Measurements from ENCODE around the gene ADI1. TPM values are rescaled to one million over a fixed set of nuclear protein-coding genes. Genes with fewer than 3 reads are reported as not detected.

The ADI1 gene
- total and polyA plus RNA-seq, 10 of the 15 experiments (the other 5 are each of a cell fraction or from before 2014, with no cell fraction given), result 4.4 to 78.7 (median 17.2) TPM

- no peak for TF ChIP-seq MLLT1 (IDR thresholded peaks at IDR 0.05)
- TF ChIP-seq, protein P1, sequence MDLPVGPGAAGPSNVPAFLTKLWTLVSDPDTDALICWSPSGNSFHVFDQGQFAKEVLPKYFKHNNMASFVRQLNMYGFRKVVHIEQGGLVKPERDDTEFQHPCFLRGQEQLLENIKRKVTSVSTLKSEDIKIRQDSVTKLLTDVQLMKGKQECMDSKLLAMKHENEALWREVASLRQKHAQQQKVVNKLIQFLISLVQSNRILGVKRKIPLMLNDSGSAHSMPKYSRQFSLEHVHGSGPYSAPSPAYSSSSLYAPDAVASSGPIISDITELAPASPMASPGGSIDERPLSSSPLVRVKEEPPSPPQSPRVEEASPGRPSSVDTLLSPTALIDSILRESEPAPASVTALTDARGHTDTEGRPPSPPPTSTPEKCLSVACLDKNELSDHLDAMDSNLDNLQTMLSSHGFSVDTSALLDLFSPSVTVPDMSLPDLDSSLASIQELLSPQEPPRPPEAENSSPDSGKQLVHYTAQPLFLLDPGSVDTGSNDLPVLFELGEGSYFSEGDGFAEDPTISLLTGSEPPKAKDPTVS (IDR thresholded peaks at IDR 0.05; ENCODE audit: low read depth, low read length), result no peak
- TF ChIP-seq, protein P2, sequence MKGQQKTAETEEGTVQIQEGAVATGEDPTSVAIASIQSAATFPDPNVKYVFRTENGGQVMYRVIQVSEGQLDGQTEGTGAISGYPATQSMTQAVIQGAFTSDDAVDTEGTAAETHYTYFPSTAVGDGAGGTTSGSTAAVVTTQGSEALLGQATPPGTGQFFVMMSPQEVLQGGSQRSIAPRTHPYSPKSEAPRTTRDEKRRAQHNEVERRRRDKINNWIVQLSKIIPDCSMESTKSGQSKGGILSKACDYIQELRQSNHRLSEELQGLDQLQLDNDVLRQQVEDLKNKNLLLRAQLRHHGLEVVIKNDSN (IDR thresholded peaks at IDR 0.05; ENCODE audit: borderline replicate concordance, extremely low read length, insufficient read depth, low read depth, low read length), result no peak
These were observed 68.2 kb downstream of the ADI1 start (continued) for GRCh38 chr2:3451169-3451568.

DNA sequence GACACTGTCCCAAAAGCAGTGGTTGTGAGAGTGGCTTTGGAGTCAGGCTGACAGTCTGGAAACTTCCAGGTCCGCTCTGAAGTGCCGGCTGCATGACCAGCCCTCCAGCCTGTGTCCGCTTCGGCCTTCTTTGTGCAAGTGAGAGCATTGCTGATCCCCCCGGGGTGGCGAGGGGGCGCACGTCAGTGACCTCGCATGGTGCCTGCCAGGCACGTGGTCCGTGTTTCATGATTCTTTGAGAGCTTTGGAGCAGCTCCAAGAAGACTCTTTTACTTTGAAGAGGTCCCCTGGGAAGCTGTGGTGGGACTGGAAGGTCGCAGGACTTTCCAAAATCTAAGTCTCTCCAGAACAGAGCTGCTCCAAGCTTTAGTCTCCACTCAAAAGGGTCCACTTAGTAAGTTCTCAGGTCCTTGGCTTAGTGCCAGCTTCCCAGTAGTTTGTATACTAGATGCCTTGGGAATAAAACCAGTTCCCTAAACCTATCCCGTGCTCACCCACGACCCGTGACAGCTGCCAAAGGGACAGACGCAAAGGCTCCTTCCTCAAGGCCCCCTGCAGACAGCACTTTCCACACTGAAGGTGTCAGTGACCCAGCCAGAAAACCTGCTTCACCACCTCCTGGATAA is 68.8 kb downstream of the ADI1 start:
- Histone ChIP-seq H4K20me1 (ENCODE audit: control insufficient read depth, insufficient read depth) (no peaks in the 10 kb centered on the region), H3K4me3 (no peak overlapping the region), H3K27ac (ENCODE audit: control insufficient read depth, insufficient read depth) (no peak overlapping the region), H3K79me2 (ENCODE audit: control insufficient read depth, insufficient read depth, low read length) (no peaks in the 10 kb centered on the region), H3K4me1 (ENCODE audit: control insufficient read depth, insufficient read depth, low read length) (no peaks in the 10 kb centered on the region), H3K9me3 (replicated peaks; ENCODE audit: control insufficient read depth, insufficient read depth, low read length) (no peaks in the 10 kb centered on the region), H3K9ac (ENCODE audit: control insufficient read depth, insufficient read depth, low read length) (no peak overlapping the region), H3K4me2 (ENCODE audit: control insufficient read depth, insufficient read depth) (no peak overlapping the region), H2AFZ (ENCODE audit: control insufficient read depth, low read depth, low read length) (no peak overlapping the region), H3K36me3 (ENCODE audit: control insufficient read depth in 2 of 2, insufficient read depth in 2 of 2, low read length in 1 of 2) (peaks cover 6 to 7% of the 10 kb centered on the region in 2 experiments; a peak in 3 of 4 replicates), H3K27me3 (replicated peaks in 1 of 2; ENCODE audit: control insufficient read depth in 2 of 2, insufficient read depth in 2 of 2, low read length in 1 of 2) (no peaks in the 10 kb centered on the region)
- FAIRE-seq, result no peak
- BruUV-seq (replicated peaks), result no TSS peak
- ChIA-PET POLR2A (no interaction called here), RAD21 (ENCODE audit: unreplicated experiment) (no interaction called here), SMC1A (ENCODE audit: uncharacterized antibody, unreplicated experiment) (no interaction called here), CTCF (interaction anchor here (1.2 to 1.3 kb wide), 2 partner anchors 10 to 26 kb away, joined by 3 read pairs; no protein-coding TSS in a partner anchor)
- no peak for DNase-seq (ENCODE audit: low read depth, low spot score)
- no peak for ATAC-seq
- intact Hi-C loops (cut with micrococcal nuclease; ENCODE audit: unreplicated experiment) (no loop called here), in situ Hi-C loops (cut with MboI) (loop anchor here (25.0 kb wide), 1 partner anchor 1338 kb away; no protein-coding TSS in a partner anchor)
- WGBS (ENCODE audit: insufficient coverage, insufficient replicate concordance, low lambda C conversion rate, missing lambda C conversion rate), result 93% methylated on average over 16 of the region's 16 CpGs
- TF ChIP-seq ZNF274 (IDR thresholded peaks at IDR 0.05; ENCODE audit: insufficient read depth, insufficient read length), result no peak
- no peak for TF ChIP-seq E2F8 (IDR thresholded peaks at IDR 0.05; ENCODE audit: low read depth, partially characterized antibody)
- no peak for TF ChIP-seq GABPA (IDR thresholded peaks at IDR 0.05; ENCODE audit: low read depth)
- no peak for TF ChIP-seq NR2C1 (IDR thresholded peaks at IDR 0.05)
- TF ChIP-seq, protein P2 (IDR thresholded peaks at IDR 0.05; ENCODE audit: borderline replicate concordance, extremely low read length, insufficient read depth, low read depth, low read length), result no peak
- no peak for TF ChIP-seq KAT2A (conservative IDR thresholded peaks at IDR 0.05; ENCODE audit: control insufficient read depth, low read depth, low read length)
- no peak for TF ChIP-seq HDAC6 (IDR thresholded peaks at IDR 0.05; ENCODE audit: unreplicated experiment)
- no peak for TF ChIP-seq SMAD5 (IDR thresholded peaks at IDR 0.05; ENCODE audit: low read depth)
- TF ChIP-seq ZSCAN29 (IDR thresholded peaks at IDR 0.05), result no peak
- no peak for TF ChIP-seq SP1 (IDR thresholded peaks at IDR 0.05; ENCODE audit: low read depth, low read length)
- TF ChIP-seq HDGF (IDR thresholded peaks at IDR 0.05), result no peak
